ENCODE measurements around the gene CDCP1. TPM values are rescaled to one million over a fixed set of nuclear protein-coding genes. Genes with fewer than 3 reads are reported as not detected.
A peak's percentile ranks its signal among the peaks of the same experiment; 100 is the strongest.

The CDCP1 gene
- total and polyA plus RNA-seq, 8 donors = 4.1 to 24.5 (median 8.1) TPM

GRCh38 chr3:45082142-45082538 is 64.0 kb downstream of the CDCP1 start:
- peaks cover 0 to 25% (median 4%) of the 10 kb centered on the region in 4 donors for H3K4me1 ChIP-seq
- H3K27ac ChIP-seq = no peak overlapping the region
- peak in 1 of 2 donors; percentile 16 for DNase-seq
- TF ChIP-seq, protein P1, sequence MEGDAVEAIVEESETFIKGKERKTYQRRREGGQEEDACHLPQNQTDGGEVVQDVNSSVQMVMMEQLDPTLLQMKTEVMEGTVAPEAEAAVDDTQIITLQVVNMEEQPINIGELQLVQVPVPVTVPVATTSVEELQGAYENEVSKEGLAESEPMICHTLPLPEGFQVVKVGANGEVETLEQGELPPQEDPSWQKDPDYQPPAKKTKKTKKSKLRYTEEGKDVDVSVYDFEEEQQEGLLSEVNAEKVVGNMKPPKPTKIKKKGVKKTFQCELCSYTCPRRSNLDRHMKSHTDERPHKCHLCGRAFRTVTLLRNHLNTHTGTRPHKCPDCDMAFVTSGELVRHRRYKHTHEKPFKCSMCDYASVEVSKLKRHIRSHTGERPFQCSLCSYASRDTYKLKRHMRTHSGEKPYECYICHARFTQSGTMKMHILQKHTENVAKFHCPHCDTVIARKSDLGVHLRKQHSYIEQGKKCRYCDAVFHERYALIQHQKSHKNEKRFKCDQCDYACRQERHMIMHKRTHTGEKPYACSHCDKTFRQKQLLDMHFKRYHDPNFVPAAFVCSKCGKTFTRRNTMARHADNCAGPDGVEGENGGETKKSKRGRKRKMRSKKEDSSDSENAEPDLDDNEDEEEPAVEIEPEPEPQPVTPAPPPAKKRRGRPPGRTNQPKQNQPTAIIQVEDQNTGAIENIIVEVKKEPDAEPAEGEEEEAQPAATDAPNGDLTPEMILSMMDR (IDR thresholded peaks at IDR 0.05) = no peak
- no peak for TF ChIP-seq POLR2AphosphoS5 (IDR thresholded peaks at IDR 0.05)
- TF ChIP-seq EP300 (IDR thresholded peaks at IDR 0.05) = no peak
- no peak for TF ChIP-seq POLR2A (IDR thresholded peaks at IDR 0.05)
- no peak overlapping the region for H3K4me3 ChIP-seq
- intact Hi-C loops (cut with DNase I; ENCODE audit: low total_unique reads) = no loop called here
- H3K27me3 ChIP-seq = no peaks in the 10 kb centered on the region
- peaks cover 0 to 41% (median 25%) of the 10 kb centered on the region in 4 donors for H3K36me3 ChIP-seq
- 74 to 90% (median 80%) methylated on average over 5 of the region's 5 CpGs for WGBS, 5 donors
- no peaks in the 10 kb centered on the region for H3K9me3 ChIP-seq

DNA sequence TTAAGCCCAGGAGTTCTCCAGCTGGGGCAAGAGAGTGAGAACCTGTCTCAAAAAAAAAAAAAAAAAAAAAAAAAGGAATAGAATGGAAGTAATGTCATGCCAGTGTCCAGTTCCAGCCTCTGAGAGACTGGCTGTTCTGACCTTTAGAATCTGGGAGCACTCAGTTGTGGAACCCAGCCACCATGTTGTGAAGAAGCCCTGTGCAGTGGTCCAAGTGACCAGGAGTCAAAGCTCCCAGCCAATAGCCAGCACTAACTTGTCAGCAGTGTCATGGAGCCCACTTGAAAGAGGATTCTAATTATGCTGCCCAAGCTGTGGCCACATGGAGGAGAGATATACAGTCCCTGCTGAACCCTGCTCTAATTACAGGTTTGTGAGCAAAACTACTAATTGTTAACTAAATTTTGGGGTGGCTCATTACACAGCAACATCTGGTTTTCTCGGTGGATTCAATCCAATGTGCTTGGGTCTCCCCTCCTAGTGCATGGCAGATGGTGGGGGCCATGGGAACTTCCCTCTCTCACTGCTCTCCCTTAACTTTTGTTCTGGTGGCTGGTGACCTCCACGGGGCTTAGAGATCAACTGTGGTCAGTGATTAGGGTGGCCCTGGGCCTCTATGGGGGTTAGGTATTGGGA is 64.6 kb downstream of the CDCP1 start:
- peaks cover 0 to 24% (median 4%) of the 10 kb centered on the region in 4 donors for H3K4me1 ChIP-seq
- H3K9me3 ChIP-seq = no peaks in the 10 kb centered on the region
- no peak for DNase-seq
- peaks cover 0 to 38% (median 23%) of the 10 kb centered on the region in 4 donors for H3K36me3 ChIP-seq
- no peaks in the 10 kb centered on the region for H3K27me3 ChIP-seq
- H3K4me3 ChIP-seq = no peak overlapping the region
- 71 to 88% (median 86%) methylated on average over 2 of the region's 2 CpGs for WGBS, 5 donors
- intact Hi-C loops (cut with DNase I; ENCODE audit: low total_unique reads) = no loop called here
- no peak overlapping the region for H3K27ac ChIP-seq
- no peak for TF ChIP-seq EP300 (IDR thresholded peaks at IDR 0.05)
- no peak for TF ChIP-seq POLR2AphosphoS5 (IDR thresholded peaks at IDR 0.05)

GRCh38 chr3:45080824-45081223 is 65.4 kb downstream of the CDCP1 start:
- WGBS, 5 donors = 87 to 95% (median 93%) methylated on average over 1 of the region's 1 CpG
- Histone ChIP-seq H3K27me3 (no peaks in the 10 kb centered on the region), H3K4me1 (peaks cover 0 to 24% (median 4%) of the 10 kb centered on the region in 4 donors), H3K9me3 (no peaks in the 10 kb centered on the region), H3K4me3 (no peak overlapping the region), H3K27ac (no peak overlapping the region), H3K36me3 (peaks cover 0 to 30% (median 18%) of the 10 kb centered on the region in 4 donors)
- intact Hi-C loops (cut with DNase I; ENCODE audit: low total_unique reads) = no loop called here
- TF ChIP-seq POLR2A (IDR thresholded peaks at IDR 0.05) = no peak
- TF ChIP-seq POLR2AphosphoS5 (IDR thresholded peaks at IDR 0.05) = no peak
- TF ChIP-seq EP300 (IDR thresholded peaks at IDR 0.05) = no peak
- TF ChIP-seq, protein P1 (IDR thresholded peaks at IDR 0.05) = no peak
- DNase-seq = no peak

GRCh38 chr3:45079715-45080114 is 66.5 kb downstream of the CDCP1 start:
- Histone ChIP-seq H3K27me3 (no peaks in the 10 kb centered on the region), H3K27ac (peak overlapping the region in 3 of 5 donors; percentile 3 to 34 (median 20)), H3K4me3 (no peak overlapping the region), H3K9me3 (no peaks in the 10 kb centered on the region), H3K36me3 (peaks cover 0 to 19% (median 9%) of the 10 kb centered on the region in 4 donors), H3K4me1 (peaks cover 0 to 14% (median 4%) of the 10 kb centered on the region in 4 donors)
- peak in 1 of 2 donors; percentile 34 for DNase-seq
- WGBS, 5 donors = 22 to 83% (median 50%) methylated on average over 1 of the region's 1 CpG
- TF ChIP-seq EP300 (IDR thresholded peaks at IDR 0.05) (no peak), POLR2A (IDR thresholded peaks at IDR 0.05) (no peak), POLR2AphosphoS5 (IDR thresholded peaks at IDR 0.05) (no peak)
- TF ChIP-seq, protein P1 (IDR thresholded peaks at IDR 0.05) = no peak
- intact Hi-C loops (cut with DNase I; ENCODE audit: low total_unique reads) = no loop called here

Data from stomach (tissue), 9 donors.